AG04449 (cell line): ENCODE measurements around the gene WDR35.

Experiments used
- CTCF ChIA-PET: fragments of 350-600 bp; formaldehyde crosslinking; extraction: SDS; loops from one replicate; lab custom pipeline; 2021; ENCODE audit warnings: antibody characterized with exemption; lab: Yijun Ruan, JAX
- POLR2A ChIA-PET: fragments of 400-600, 350-600 bp; formaldehyde crosslinking; extraction: SDS; loops from one replicate; lab custom pipeline; 2020; ENCODE audit warnings: antibody characterized with exemption, inconsistent platforms; lab: Yijun Ruan, JAX
- DNase-seq: peaks from one replicate; pipeline ENCODE4 v3.0.0-alpha.2; 2010; ENCODE audit warnings: low read depth, low spot score
- H3K4me3 ChIP-seq: 2 replicates; pipeline ENCODE4 v1.5.1; 2011; ENCODE audit warnings: low read depth, mild to moderate bottlenecking, control low read depth, low read length
- CTCF ChIP-seq: IDR thresholded peaks from one replicate; pipeline ENCODE4 v1.5.1; 2011; ENCODE audit warnings: mild to moderate bottlenecking, moderate library complexity, low read length, control low read depth, inconsistent platforms; ENCODE audit not compliant: insufficient read depth; ENCODE audit errors: missing control alignments

Gene WDR35

GRCh38 chr2:19989342-19989666, 601 bp downstream of the WDR35 start:
- DNase-seq, result no peak
- peak overlapping the region; percentile 86 for H3K4me3 ChIP-seq
- ChIA-PET CTCF (interaction anchor here (0.9 to 2.8 kb wide), 7 partner anchors 13 to 302 kb away, joined by 3 to 19 read pairs (median 7); no protein-coding TSS in a partner anchor), POLR2A (no interaction called here)
- no peak for TF ChIP-seq CTCF

- TF ChIP-seq CTCF, result no peak
- ChIA-PET CTCF (interaction anchor here (0.7 to 2.8 kb wide), 7 partner anchors 27 to 303 kb away, joined by 3 to 19 read pairs (median 7); no protein-coding TSS in a partner anchor), POLR2A (no interaction called here)
- no peak overlapping the region; the same call in 1 of the 2 replicates for H3K4me3 ChIP-seq
- DNase-seq, result no peak
Observed at GRCh38 chr2:19988600-19988999, 1.3 kb downstream of the WDR35 start.

- no peak for TF ChIP-seq CTCF
- ChIA-PET POLR2A (no interaction called here), CTCF (interaction anchor here (0.7 to 2.8 kb wide), 5 partner anchors 27 to 110 kb away, joined by 3 to 19 read pairs (median 7); no protein-coding TSS in a partner anchor)
- H3K4me3 ChIP-seq, result no peak overlapping the region
- DNase-seq, result no peak
Observed at GRCh38 chr2:19987936-19988335, 2.0 kb downstream of the WDR35 start.

GRCh38 chr2:19982268-19982667, 7.6 kb downstream of the WDR35 start:
- CTCF ChIA-PET, result interaction anchor here (1.0 to 3.6 kb wide), 3 partner anchors 27 to 116 kb away, joined by 3 to 13 read pairs (median 6); no protein-coding TSS in a partner anchor

GRCh38 chr2:19979932-19980331, 10.0 kb downstream of the WDR35 start:
- ChIA-PET POLR2A (interaction anchor here (0.6 kb wide), 1 partner anchor 31 kb away, joined by 4 read pairs; no protein-coding TSS in a partner anchor), CTCF (interaction anchor here (0.9 to 3.6 kb wide), 2 partner anchors 31 to 35 kb away, joined by 3 to 13 read pairs; no protein-coding TSS in a partner anchor)
- DNase-seq, result no peak
- no peak for TF ChIP-seq CTCF
- no peak overlapping the region for H3K4me3 ChIP-seq

More at GRCh38 chr2:19982268-19982667, 7.6 kb downstream of the WDR35 start:
- no peak for DNase-seq
- H3K4me3 ChIP-seq, result no peak overlapping the region
- POLR2A ChIA-PET, result no interaction called here
- TF ChIP-seq CTCF, result no peak

- H3K4me3 ChIP-seq, result no peak overlapping the region
- ChIA-PET POLR2A (no interaction called here), CTCF (interaction anchor here (5.0 kb wide), 1 partner anchor 17 kb away, joined by 29 read pairs; no protein-coding TSS in a partner anchor)
- DNase-seq, result no peak
- TF ChIP-seq CTCF, result no peak
Observed at GRCh38 chr2:19973466-19973865, 16.4 kb downstream of the WDR35 start.
